Astrocyte of the cerebellum (primary cell): ENCODE measurements around the gene CLTCL1.

ENCODE experiments used
- DNase-seq: peaks from one replicate; pipeline ENCODE4 v3.0.0-alpha.2; 2011; ENCODE audit warnings: low read depth
- H3K4me3 ChIP-seq: 2 replicates; pipeline ENCODE4 v1.5.1; 2011; ENCODE audit warnings: mild to moderate bottlenecking, low read depth, low read length, moderate library complexity
- CTCF ChIP-seq: IDR thresholded peaks from 2 replicates; pipeline ENCODE4 v1.5.1; 2012; ENCODE audit warnings: low read length, low read depth, moderate library complexity, mild to moderate bottlenecking; ENCODE audit errors: missing control alignments
- in situ Hi-C: cut with HindIII; loops from 2 replicates; pipeline ENCODE4 v1.10.0; 2017; ENCODE audit warnings: low sequenced_read_pairs

Gene CLTCL1

GRCh38 chr22:19146215-19146968, 145.1 kb downstream of the CLTCL1 start:
- no peak for DNase-seq
- no peak for TF ChIP-seq CTCF
- in situ Hi-C loops = no loop called here
- H3K4me3 ChIP-seq = no peak overlapping the region

GRCh38 chr22:19143967-19144400, 147.5 kb downstream of the CLTCL1 start:
- in situ Hi-C loops = no loop called here
- peak overlapping the region; percentile 76 for H3K4me3 ChIP-seq
- no peak for DNase-seq
- no peak for TF ChIP-seq CTCF

GRCh38 chr22:19143212-19143611, 148.3 kb downstream of the CLTCL1 start:
- DNase-seq = no peak
- TF ChIP-seq CTCF = no peak
- in situ Hi-C loops = no loop called here
- H3K4me3 ChIP-seq = no peak overlapping the region

GRCh38 chr22:19142394-19142793, 149.1 kb downstream of the CLTCL1 start:
- no peak for DNase-seq
- in situ Hi-C loops = no loop called here
- no peak for TF ChIP-seq CTCF
- no peak overlapping the region for H3K4me3 ChIP-seq

GRCh38 chr22:19139974-19140373, 151.5 kb downstream of the CLTCL1 start:
- no peak for DNase-seq
- H3K4me3 ChIP-seq = no peak overlapping the region
- no peak for TF ChIP-seq CTCF
- in situ Hi-C loops = no loop called here

- no peak for TF ChIP-seq CTCF
- H3K4me3 ChIP-seq = no peak overlapping the region
- no peak for DNase-seq
- in situ Hi-C loops = no loop called here
Measured at GRCh38 chr22:19139001-19139356, 152.5 kb downstream of the CLTCL1 start.
